DND-41 (cell line): Measurements from ENCODE around the gene MAB21L4.

Experiments used
- EZH2 ChIP-seq: IDR thresholded peaks from 3 replicates; pipeline ENCODE4 v1.6.1; 2012; ENCODE audit warnings: borderline replicate concordance, low read depth, mild to moderate bottlenecking, moderate library complexity, low read length, inconsistent platforms; ENCODE audit not compliant: severe bottlenecking
- TF ChIP-seq, protein P1 (sequence below): IDR thresholded peaks from 2 replicates; pipeline ENCODE4 v1.5.1; 2012; ENCODE audit warnings: borderline replicate concordance, low read length, moderate library complexity, mild to moderate bottlenecking; ENCODE audit not compliant: poor library complexity, severe bottlenecking; ENCODE audit errors: extremely low read depth

DNA sequence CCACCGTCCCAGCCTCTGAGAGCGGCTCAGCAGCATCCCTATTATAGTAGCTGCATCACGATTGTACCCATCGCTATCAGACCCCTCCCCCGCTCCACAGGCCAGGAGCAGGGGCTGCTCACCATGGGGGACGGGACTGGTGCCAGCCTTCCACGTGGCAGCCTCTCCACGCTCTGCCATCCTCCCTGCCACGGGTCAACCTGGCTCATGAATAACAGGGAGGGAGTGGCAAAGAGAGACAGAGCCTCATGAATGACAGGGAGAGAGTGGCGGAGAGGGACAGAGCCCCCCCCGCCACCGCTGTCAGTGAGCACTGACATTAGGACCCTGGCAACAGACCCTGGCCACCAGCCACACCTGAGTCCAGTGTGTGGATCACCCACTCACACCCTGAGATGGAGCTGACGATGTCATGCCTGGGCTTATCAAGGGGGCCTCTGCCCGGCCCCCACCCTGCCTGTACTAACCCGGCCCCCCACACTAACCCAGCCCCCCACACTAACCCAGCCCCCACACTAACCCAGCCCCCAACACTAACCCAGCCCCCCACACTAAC is 27.1 kb upstream of the MAB21L4 start:
- TF ChIP-seq, protein P1, sequence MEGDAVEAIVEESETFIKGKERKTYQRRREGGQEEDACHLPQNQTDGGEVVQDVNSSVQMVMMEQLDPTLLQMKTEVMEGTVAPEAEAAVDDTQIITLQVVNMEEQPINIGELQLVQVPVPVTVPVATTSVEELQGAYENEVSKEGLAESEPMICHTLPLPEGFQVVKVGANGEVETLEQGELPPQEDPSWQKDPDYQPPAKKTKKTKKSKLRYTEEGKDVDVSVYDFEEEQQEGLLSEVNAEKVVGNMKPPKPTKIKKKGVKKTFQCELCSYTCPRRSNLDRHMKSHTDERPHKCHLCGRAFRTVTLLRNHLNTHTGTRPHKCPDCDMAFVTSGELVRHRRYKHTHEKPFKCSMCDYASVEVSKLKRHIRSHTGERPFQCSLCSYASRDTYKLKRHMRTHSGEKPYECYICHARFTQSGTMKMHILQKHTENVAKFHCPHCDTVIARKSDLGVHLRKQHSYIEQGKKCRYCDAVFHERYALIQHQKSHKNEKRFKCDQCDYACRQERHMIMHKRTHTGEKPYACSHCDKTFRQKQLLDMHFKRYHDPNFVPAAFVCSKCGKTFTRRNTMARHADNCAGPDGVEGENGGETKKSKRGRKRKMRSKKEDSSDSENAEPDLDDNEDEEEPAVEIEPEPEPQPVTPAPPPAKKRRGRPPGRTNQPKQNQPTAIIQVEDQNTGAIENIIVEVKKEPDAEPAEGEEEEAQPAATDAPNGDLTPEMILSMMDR, result no peak
- no peak for TF ChIP-seq EZH2
